Measurements from ENCODE around the gene BTF3L4. TPM values are rescaled to one million over a fixed set of nuclear protein-coding genes. Genes with fewer than 3 reads are reported as not detected.
"Not testable (repeated sequence)": the region's sequence is repeated elsewhere in the genome, so short reads cannot be mapped to it uniquely, and the experiment has no call there.

The BTF3L4 gene
- total RNA-seq, 1 donor from 2014 or later = 47.1 TPM

DNA sequence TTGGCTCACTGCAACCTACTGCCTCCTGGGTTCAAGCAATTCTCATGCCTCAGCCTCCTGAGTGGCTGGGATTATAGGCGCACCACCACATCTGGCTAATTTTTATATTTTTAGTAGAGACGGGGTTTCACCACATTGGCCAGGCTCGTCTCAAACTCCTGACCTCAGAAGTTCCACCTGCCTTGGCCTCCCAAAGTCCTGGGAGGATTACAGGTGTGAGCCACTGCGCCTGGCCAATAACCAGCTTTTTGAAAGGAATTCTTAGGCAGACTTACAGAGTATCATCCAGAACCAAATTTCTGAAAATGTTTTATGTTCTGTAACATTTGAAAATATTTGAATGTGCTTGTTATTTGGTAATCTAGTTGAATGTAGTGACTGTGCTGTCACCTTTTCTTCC is 14.6 kb downstream of the BTF3L4 start:
- H2AFZ ChIP-seq (ENCODE audit: low read depth, low read length) = no peak overlapping the region
- no peak overlapping the region for H3K27ac ChIP-seq (ENCODE audit: low read depth, low read length)
- H3K9me3 Mint-ChIP-seq (ENCODE audit: unreplicated experiment) = no peaks in the 10 kb centered on the region
- H3K27me3 Mint-ChIP-seq (ENCODE audit: low read depth, unreplicated experiment) = no peaks in the 10 kb centered on the region
- H4K20me1 ChIP-seq (ENCODE audit: insufficient read depth, low read length) = peaks cover 31% of the 10 kb centered on the region
- H3K4me3 ChIP-seq (ENCODE audit: insufficient read depth, low read depth, low read length) = no peak overlapping the region
- FAIRE-seq = no peak
- H3K9me3 ChIP-seq (ENCODE audit: insufficient read depth, low read depth, low read length) = no peaks in the 10 kb centered on the region
- H3K79me2 ChIP-seq (ENCODE audit: insufficient read depth, low read length) = peaks cover 49% of the 10 kb centered on the region
- H3K4me3 Mint-ChIP-seq (ENCODE audit: unreplicated experiment) = no peak overlapping the region
- TF ChIP-seq, protein P1, sequence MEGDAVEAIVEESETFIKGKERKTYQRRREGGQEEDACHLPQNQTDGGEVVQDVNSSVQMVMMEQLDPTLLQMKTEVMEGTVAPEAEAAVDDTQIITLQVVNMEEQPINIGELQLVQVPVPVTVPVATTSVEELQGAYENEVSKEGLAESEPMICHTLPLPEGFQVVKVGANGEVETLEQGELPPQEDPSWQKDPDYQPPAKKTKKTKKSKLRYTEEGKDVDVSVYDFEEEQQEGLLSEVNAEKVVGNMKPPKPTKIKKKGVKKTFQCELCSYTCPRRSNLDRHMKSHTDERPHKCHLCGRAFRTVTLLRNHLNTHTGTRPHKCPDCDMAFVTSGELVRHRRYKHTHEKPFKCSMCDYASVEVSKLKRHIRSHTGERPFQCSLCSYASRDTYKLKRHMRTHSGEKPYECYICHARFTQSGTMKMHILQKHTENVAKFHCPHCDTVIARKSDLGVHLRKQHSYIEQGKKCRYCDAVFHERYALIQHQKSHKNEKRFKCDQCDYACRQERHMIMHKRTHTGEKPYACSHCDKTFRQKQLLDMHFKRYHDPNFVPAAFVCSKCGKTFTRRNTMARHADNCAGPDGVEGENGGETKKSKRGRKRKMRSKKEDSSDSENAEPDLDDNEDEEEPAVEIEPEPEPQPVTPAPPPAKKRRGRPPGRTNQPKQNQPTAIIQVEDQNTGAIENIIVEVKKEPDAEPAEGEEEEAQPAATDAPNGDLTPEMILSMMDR (IDR thresholded peaks at IDR 0.05; ENCODE audit: insufficient read depth, low read depth, low read length) = no peak
- TF ChIP-seq EZH2 (IDR thresholded peaks at IDR 0.05; ENCODE audit: insufficient read depth, low read length) = no peak
- H3K9ac ChIP-seq (ENCODE audit: low read length) = no peak overlapping the region
- H3K27ac Mint-ChIP-seq (ENCODE audit: unreplicated experiment) = no peak overlapping the region
- H3K36me3 ChIP-seq (ENCODE audit: insufficient read depth, low read length) = peaks cover 24% of the 10 kb centered on the region
- H3K4me2 ChIP-seq (ENCODE audit: low read length) = no peak overlapping the region
- H3K27me3 ChIP-seq (ENCODE audit: insufficient read depth, low read length) = no peaks in the 10 kb centered on the region
- no peak for DNase-seq (ENCODE audit: low read depth)
- H3K4me1 ChIP-seq (ENCODE audit: insufficient read depth, low read length) = no peaks in the 10 kb centered on the region
- H3K4me1 Mint-ChIP-seq (ENCODE audit: low read depth, unreplicated experiment) = no peaks in the 10 kb centered on the region
- peaks cover 7% of the 10 kb centered on the region for H3K36me3 Mint-ChIP-seq (ENCODE audit: low read depth, unreplicated experiment)

DNA sequence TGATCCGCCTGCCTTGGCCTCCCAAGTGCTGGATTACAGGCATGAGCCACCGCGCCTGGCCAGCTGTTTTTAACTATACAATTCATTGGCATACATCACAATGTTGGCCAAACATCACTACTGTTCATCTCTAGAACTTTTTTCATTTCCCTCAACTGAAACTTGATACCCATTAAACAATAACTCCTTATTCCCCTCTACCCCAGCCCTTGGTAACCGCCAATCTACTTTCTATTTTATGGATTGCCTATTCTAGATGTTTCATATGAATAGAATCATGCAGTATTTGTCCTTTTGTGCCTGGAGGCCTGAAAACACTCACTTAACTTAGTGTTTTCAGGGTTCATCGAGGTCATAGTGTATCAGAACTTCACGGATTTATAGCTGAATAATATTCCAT is 16.2 kb downstream of the BTF3L4 start:
- no peak for TF ChIP-seq EZH2 (IDR thresholded peaks at IDR 0.05; ENCODE audit: insufficient read depth, low read length)
- TF ChIP-seq, protein P1 (IDR thresholded peaks at IDR 0.05; ENCODE audit: insufficient read depth, low read depth, low read length) = no peak
- Histone ChIP-seq H2AFZ (ENCODE audit: low read depth, low read length) (no peak overlapping the region), H3K9ac (ENCODE audit: low read length) (no peak overlapping the region), H4K20me1 (ENCODE audit: insufficient read depth, low read length) (peaks cover 38% of the 10 kb centered on the region), H3K27me3 (ENCODE audit: insufficient read depth, low read length) (no peaks in the 10 kb centered on the region), H3K4me3 (ENCODE audit: insufficient read depth, low read depth, low read length) (no peak overlapping the region), H3K27ac (ENCODE audit: low read depth, low read length) (no peak overlapping the region), H3K4me2 (ENCODE audit: low read length) (no peak overlapping the region), H3K79me2 (ENCODE audit: insufficient read depth, low read length) (peaks cover 49% of the 10 kb centered on the region), H3K36me3 (ENCODE audit: insufficient read depth, low read length) (peaks cover 20% of the 10 kb centered on the region), H3K4me1 (ENCODE audit: insufficient read depth, low read length) (no peaks in the 10 kb centered on the region), H3K9me3 (ENCODE audit: insufficient read depth, low read depth, low read length) (no peaks in the 10 kb centered on the region)
- FAIRE-seq (no peak), DNase-seq (ENCODE audit: low read depth) (no peak)
- Mint-ChIP-seq H3K4me1 (ENCODE audit: low read depth, unreplicated experiment) (no peaks in the 10 kb centered on the region), H3K27ac (ENCODE audit: unreplicated experiment) (no peak overlapping the region), H3K4me3 (ENCODE audit: unreplicated experiment) (no peak overlapping the region), H3K36me3 (ENCODE audit: low read depth, unreplicated experiment) (peaks cover 7% of the 10 kb centered on the region), H3K27me3 (ENCODE audit: low read depth, unreplicated experiment) (no peaks in the 10 kb centered on the region), H3K9me3 (ENCODE audit: unreplicated experiment) (no peaks in the 10 kb centered on the region)

DNA sequence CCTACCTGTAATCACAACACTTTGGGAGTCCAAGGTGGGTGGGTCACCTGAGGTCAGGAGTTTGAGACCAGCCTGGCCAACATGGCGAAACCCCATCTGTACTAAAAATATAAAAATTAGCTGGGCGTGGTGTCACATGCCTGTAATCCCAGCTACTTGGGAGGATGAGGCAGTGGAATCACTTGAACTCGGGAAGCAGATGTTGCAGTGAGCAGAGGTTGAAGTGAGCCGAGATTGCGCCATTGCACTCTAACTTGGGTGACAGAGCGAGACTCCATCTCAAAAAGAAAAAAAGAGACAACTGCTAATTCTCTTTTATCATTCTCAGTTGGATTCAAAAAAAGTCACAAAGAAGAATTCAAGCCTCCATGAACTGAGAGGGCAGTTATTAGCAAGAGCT is 21.2 kb downstream of the BTF3L4 start:
- not testable (repeated sequence) for H3K27me3 Mint-ChIP-seq (ENCODE audit: low read depth, unreplicated experiment)
- H3K79me2 ChIP-seq (ENCODE audit: insufficient read depth, low read length) = peaks cover 28% of the 10 kb centered on the region

More for the DNA sequence above, 21.2 kb downstream of the BTF3L4 start:
- DNase-seq (ENCODE audit: low read depth); H3K4me1 ChIP-seq (ENCODE audit: insufficient read depth, low read length); H3K36me3 ChIP-seq (ENCODE audit: insufficient read depth, low read length); H3K4me3 ChIP-seq (ENCODE audit: insufficient read depth, low read depth, low read length); H3K4me3 Mint-ChIP-seq (ENCODE audit: unreplicated experiment); H3K9ac ChIP-seq (ENCODE audit: low read length); H3K4me1 Mint-ChIP-seq (ENCODE audit: low read depth, unreplicated experiment); FAIRE-seq; H2AFZ ChIP-seq (ENCODE audit: low read depth, low read length); H3K9me3 ChIP-seq (ENCODE audit: insufficient read depth, low read depth, low read length); H3K9me3 Mint-ChIP-seq (ENCODE audit: unreplicated experiment); H3K27me3 ChIP-seq (ENCODE audit: insufficient read depth, low read length); H3K27ac Mint-ChIP-seq (ENCODE audit: unreplicated experiment); H3K4me2 ChIP-seq (ENCODE audit: low read length); H3K27ac ChIP-seq (ENCODE audit: low read depth, low read length): not testable (repeated sequence)
- H3K36me3 Mint-ChIP-seq (ENCODE audit: low read depth, unreplicated experiment) = peaks cover 13% of the 10 kb centered on the region
- H4K20me1 ChIP-seq (ENCODE audit: insufficient read depth, low read length) = peaks cover 24% of the 10 kb centered on the region

Measured in astrocyte (in vitro differentiated cells and primary cell).